ENCODE results near the gene CEP97.

The CEP97 gene

DNA sequence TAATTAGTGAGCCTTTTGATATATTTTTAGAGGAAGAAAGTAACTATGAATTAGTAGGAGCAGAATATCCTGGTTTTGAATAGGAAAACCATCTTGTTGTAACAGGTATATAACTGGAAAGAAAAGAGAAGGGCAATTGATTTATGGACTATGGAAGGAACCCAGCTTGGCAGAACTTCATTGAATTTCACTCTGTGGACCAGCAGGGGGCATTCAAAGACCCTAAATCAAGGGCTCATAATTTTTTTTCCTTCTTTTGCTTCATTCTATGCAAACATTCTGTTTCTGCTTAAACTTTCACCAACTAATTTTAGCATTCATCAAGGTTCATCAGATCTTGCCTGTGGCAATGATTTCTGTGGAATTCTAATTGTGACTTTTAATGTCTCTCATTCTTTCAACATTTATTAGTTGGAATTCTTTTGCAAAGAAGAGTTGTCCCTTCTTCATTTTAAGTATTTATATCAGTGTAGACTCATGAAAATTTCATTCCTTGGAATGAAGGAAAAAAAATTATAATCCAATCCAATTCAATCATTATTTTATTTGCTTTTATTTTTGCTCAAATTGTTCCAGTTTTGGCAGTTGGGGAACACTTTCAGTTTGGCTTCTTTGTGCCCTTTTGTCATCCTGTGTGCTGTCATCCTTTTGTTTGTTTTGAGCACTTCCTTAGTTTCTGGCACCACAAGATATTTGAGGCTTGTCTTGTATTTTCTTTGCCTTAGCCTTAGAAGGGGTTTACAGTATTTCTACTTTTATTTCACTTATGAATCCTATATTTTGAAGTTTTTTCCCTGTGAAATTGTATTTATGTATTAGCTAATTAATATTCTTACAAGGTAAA is 85.0 kb downstream of the CEP97 start:
- no peak overlapping the region for H3K27ac ChIP-seq

DNA sequence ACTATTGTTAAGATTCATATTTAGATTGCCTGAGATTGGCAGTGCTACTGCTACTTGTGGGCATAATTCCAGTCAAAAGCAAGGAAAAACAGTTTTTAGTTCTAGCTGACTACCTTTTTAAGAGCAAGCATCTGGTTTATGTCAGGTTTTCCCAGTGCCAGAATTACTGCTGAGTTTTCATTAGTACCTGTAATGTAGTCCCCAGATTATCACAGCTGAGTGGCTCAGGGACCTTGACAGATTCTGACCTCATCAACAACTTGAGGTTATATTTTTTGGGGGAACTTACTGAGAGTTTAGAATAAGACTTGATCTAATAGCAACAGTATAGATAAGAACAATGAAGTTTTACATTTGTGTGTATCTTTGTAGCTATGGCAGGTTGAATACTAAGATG is 85.6 kb downstream of the CEP97 start:
- no peak overlapping the region for H3K27ac ChIP-seq
- DNase-seq (ENCODE audit: low read depth, low spot score): no peak

More for the DNA sequence above, 85.0 kb downstream of the CEP97 start:
- no peak for DNase-seq (ENCODE audit: low read depth, low spot score)

DNA sequence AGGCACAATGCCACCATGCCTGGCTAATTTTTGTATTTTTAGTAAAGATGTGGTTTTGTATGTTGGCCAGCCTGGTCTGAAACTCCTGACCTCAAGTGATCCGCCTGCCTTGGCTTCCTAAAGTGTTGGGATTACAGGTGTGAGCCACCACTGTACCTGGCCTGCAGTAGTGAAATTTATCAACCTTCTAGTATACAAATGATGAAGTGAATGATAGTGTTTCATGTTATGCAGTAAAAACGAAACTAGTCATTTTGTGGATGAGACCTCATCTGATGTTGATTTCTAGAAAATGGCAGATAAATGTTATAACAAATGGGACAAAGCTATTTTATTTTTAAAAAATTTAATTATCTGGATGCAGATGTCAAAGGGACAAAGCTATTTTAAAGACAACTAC is 87.5 kb downstream of the CEP97 start:
- no peak overlapping the region for H3K27ac ChIP-seq
- DNase-seq (ENCODE audit: low read depth, low spot score): no peak

DNA sequence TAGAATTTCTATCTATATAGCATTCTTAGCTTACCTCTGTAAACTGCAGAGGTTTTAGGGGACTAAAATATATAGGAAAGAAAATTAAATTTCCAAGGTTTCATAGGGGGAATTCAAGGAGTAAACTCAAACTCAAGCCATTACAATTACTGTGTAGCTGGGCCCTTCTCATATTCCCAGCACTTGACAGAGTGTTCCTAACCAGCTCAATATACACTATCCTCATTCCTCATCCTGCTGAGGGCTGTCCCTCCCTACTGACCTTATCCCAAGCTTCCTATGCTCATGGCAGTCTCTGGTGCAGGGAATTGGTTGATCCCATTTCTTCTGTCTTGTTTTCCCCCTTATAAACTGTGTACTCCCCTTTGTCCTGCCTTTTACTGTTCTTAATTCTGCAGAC is 88.5 kb downstream of the CEP97 start:
- H3K27ac ChIP-seq: no peak overlapping the region
- no peak for DNase-seq (ENCODE audit: low read depth, low spot score)

DNA sequence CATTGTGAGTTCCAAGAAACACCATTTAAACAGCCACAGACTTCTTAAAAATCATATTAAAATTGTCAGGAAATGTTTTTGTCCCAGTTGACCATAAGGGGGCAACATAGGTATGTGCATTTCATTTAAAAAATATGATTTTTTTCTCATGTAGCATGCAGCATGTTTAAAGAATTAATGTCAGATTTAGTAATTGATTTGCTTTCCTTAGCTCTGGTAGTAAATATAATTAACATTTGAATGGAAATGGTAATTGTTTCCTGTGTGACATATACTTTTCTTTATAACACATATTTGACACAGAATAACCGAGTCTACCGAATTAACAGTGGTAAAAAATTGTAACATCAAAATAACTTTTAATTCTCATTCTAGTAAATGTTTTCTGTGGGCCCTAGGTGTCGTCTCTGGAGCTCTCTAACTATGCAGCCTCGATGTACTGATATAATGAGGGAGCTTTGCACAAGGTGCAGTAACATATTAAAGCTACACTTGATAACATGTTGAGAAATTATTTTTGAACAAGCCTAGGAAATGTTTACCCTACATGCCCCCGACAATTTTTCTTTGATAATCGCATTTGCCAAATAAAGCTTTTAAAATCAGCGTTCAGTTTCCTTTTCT is 89.5 kb downstream of the CEP97 start:
- no peak overlapping the region for H3K27ac ChIP-seq
- DNase-seq (ENCODE audit: low read depth, low spot score): no peak

DNA sequence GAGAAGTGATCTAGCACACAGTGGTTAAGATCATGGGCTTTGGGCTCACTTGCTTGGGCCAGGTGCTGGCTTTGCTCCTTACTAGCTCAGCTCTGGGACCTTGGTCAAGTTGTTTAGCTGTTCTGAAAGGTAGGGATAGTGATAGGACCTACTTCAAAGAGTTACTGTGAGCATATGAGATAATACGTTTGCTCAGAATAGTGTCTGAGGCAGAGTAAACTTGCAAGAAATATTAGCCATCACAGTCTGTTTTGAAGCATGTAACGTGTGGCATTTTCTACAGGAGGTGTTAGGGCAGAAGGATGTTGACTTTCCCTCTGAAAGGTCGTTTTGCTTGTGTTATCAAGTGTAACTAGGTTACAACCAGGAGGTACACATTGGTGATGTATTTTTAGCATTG is 90.4 kb downstream of the CEP97 start:
- no peak for DNase-seq (ENCODE audit: low read depth, low spot score)
- H3K27ac ChIP-seq: no peak overlapping the region

DNA sequence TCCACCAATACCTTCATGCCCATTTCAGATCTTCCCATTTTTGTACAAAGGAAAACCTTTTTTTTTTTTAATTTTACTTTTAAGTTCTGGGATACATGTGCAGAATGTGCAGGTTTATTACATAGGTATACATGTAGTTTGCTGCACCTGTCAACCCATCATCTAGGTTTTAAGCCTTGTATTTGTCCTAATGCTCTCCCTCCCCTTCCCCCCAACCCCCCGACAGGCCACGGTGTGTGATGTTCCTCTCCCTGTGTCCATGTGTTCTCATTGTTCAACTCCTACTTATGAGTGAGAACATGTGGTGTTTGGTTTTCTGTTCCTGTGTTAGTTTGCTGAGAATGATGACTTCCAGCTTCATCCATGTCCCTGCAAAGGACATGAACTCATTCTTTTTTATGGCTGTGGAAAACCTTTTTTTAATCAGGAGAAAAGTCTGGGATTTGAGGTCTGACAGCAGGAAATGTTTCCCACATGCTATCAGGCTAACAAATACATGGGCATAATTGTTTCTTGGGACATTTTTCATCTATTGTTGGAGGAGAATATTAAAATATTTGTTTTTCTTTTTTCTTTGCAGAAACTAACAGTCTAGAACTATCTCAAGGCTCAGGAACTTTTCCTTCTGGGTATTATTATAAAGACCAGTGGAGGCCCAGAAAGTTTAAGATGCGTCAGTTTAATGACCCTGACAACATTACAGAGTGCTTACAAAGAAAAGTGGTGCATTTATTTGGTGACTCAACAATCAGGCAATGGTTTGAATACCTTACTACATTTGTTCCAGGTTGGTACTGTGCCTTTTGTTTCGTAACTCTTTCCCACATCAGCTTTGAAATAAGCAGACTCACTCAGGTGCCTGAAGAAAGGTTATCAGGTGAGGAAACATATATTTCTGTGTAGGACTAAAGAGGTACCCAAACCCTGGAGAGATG is 92.1 kb downstream of the CEP97 start:
- peak overlapping the region; percentile 48 for H3K27ac ChIP-seq
- peak; percentile 39 for DNase-seq (ENCODE audit: low read depth, low spot score)

DNA sequence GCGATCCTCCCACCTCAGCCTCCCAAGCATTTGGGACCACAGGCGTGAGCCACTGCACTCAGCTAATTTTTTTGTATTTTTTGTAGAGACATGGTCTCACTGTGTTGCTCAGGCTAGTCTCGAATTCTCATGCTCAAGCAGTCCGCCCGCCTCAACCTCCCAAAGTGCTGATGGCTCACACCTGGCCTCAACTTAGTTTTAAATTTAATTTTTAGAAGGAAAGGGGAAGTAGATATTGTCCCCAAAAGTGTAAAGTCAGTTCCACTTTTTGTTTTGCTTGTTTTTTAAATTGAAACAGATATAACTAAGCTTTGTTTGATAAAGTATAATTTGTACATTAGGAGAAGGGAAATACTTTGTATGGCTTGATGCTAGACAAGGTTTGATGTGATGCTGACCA is 93.6 kb downstream of the CEP97 start:
- no peak overlapping the region for H3K27ac ChIP-seq
- no peak for DNase-seq (ENCODE audit: low read depth, low spot score)

DNA sequence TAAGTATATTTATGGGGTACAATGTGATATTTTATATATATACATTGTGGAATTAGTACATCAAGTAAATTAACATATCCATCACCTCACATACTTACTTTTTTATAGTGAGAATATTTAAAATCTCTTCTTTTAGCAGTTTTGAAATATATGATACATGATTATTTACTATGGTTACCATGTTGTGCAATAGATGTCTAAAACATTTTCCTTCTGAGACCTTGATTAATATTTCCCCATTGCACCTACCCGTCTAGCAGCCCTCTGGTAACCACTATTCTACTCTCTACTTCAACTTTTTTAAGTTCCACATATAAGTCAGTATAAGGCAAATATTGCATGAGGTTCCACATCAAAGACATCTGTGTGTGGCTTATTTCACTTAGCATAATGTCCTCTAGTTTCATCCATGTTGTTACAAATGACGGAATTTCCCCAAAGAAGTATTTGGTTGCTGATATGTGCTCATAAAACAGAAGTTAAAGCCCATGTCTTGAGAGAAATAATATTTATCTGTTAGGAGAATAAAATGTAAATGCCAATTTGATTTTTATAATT is 95.3 kb downstream of the CEP97 start:
- no peak overlapping the region for H3K27ac ChIP-seq
- DNase-seq (ENCODE audit: low read depth, low spot score): no peak

All from epithelial cell of prostate (primary cell).